GM19455 (cell line): ENCODE results near the gene RFC4.
"Not testable (repeated sequence)": the region's sequence is repeated elsewhere in the genome, so short reads cannot be mapped to it uniquely, and the experiment has no call there.

Experiments used
- ATAC-seq: cut with Tn5 transposase; IDR thresholded peaks from one replicate; pipeline ENCODE4 v1.9.1; 2021; ENCODE audit not compliant: unreplicated experiment

RFC4 gene, protein sequence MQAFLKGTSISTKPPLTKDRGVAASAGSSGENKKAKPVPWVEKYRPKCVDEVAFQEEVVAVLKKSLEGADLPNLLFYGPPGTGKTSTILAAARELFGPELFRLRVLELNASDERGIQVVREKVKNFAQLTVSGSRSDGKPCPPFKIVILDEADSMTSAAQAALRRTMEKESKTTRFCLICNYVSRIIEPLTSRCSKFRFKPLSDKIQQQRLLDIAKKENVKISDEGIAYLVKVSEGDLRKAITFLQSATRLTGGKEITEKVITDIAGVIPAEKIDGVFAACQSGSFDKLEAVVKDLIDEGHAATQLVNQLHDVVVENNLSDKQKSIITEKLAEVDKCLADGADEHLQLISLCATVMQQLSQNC

DNA sequence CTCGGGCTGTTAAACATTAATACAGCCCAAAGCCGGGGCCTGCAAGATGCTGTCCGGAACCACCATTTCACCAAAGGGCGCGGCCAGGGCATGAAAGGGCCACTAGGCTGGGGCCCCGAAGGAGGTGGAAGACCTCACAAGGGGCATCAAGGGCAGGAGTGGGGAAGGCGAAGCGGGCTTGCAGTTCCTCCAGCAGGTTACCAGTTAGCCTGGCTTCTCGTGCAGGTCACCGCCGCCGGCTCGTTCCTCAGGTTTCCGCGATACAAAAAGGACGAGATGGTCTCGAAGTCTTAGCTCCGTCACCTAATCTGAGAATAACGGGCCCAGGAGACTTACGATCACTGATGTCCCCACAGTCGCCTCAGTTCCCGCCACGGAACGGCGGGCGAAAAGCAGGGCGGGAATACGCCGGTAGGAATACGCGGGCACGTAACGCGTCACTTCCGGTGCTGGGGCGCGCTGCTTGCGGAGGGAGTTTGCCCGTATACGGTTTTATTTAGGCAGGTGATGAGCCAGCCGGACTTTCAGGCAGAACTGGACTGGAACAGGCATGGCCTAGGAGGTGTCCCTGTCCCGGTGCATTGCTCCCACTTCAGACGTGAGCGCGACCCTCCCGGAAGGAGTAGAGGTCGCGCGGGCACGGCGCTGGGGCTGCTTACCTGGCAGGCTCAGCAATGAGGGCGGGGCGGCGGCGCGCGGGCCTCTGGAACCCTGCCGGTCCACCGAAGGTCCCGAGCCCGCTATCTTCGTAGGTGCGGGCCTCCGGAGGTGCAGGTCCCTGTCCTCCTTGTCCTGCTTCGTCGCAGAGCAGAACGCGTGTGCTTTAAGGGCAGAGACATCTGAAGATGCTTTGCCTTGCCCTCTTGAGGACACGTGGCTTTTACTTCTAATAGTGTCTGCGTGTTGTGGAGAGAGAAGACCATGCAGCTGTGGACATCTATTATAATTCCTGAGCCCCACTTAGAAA lies at the start of gene RFC4:
Gene RFC4 (minus strand): TSS at position 394 of the 967 bp plus-strand sequence. CDS start 1,769 bp downstream, outside the sequence.
- peak; percentile 94 for ATAC-seq

DNA sequence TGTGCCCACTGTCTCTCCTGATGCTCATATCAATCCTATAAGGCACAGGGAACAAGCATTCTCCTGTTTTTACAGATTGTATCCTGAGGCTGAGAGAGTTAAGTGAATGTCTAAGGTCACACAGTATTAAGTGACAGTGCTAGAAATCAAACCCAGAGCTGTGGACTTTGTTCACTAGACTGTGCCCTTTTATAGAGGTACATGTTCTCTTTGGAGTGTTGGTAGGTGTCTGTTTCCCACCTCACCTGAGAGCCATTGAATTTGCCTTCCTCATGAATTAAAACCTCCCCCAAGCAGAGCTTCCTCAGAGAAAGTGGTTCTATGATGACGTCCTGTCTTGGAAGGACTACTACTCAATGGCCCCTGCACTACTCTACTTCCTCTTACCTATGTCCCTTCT lies 48.7 kb upstream of the RFC4 start:
- no peak for ATAC-seq

DNA sequence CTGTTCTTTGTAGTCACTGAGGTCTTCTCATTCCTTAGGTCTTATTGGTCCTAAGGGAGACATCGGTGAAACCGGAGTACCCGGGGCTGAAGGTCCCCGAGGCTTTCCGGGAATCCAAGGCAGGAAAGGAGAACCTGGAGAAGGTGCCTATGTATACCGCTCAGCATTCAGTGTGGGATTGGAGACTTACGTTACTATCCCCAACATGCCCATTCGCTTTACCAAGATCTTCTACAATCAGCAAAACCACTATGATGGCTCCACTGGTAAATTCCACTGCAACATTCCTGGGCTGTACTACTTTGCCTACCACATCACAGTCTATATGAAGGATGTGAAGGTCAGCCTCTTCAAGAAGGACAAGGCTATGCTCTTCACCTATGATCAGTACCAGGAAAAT lies 47.9 kb upstream of the RFC4 start:
- no peak for ATAC-seq

DNA sequence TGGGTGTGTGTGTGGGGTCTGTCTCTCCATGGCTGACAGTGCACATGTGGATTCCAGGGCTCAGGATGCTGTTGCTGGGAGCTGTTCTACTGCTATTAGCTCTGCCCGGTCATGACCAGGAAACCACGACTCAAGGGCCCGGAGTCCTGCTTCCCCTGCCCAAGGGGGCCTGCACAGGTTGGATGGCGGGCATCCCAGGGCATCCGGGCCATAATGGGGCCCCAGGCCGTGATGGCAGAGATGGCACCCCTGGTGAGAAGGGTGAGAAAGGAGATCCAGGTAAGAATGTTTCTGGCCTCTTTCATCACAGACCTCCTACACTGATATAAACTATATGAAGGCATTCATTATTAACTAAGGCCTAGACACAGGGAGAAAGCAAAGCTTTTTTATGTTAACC lies 46.7 kb upstream of the RFC4 start:
- ATAC-seq: no peak

DNA sequence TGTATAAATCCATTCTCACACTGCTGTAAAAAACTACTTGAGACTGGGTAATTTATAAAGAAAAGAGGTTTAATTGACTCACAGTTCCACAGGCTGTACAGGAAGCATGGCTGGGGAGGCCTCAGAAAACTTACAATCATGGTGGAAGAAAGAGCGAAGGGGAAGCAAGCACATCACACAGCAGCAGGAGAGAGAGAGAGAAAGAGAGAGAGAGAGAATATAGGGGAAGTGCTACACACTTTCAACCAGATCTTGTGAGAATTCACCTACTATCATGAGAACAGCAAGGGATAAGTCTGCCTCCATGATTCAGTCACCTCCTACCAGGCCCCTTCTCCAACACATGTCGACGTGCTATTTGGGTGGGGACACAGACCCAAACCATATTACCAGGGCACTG lies 45.6 kb upstream of the RFC4 start:
- not testable (repeated sequence) for ATAC-seq

DNA sequence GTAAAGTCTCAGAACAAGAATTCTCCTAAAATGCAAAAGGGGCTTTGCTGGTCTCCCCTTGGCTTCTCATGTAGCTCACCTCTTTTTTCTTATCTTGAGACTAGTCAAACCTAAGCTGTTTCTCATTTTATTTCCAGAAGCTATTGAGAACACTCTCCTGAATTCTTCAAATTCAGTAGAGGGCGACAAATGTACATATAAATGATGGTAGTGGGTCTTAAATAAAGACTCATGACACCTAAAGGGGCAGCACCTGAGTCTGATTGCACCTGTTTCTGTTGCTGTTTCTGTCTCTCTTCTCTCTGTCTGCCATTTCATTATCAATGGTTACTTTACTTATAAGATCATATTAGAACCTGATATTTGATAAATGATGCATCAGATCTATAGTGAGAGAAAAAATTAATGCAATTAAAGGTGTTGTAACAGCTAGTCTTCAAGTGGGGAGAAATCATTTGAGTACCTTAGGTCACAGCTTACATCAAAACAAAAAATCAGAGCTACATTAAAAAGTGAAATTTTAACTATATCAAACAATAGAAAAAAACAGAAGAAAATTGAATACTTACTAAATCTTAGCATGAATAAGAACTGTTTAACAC lies 43.2 kb upstream of the RFC4 start:
- ATAC-seq: no peak

DNA sequence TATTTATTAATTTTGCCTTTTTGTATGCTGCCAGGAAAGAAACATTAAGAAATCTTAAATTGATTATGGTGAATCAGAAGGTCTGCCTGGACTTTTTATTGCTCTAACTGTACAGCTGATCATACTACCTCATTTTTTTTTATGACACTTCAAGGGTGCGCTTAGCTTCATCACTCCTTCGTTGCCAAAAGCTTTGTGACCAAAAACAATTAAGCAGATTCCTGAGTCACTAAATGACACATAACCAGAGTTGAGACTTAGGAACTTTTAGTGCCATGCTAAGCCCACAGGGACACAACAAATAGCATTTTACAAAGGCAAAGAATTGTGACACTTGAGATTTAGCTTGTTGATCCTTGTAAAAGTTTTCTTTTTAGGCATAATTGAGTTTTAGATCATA lies 41.2 kb upstream of the RFC4 start:
- no peak for ATAC-seq

DNA sequence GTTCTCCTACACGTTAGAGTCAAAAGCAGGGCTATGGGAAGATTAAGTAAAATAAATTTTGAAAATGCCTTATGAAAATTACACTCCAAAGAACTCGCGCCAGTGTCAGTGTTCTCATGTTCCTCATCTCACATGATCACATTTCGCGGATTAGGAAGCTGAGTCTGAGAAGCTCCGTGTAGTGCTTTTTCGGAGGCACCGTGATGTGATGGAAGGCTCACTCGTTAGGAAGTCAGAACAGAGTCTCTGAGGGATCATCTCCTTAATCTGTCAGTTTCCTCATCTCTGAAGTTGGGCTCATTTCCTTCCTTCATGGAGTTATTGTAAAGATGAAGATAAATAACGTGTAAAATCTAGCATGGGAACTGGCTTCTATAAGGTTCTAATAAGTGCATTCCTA lies 39.5 kb upstream of the RFC4 start:
- ATAC-seq: no peak

DNA sequence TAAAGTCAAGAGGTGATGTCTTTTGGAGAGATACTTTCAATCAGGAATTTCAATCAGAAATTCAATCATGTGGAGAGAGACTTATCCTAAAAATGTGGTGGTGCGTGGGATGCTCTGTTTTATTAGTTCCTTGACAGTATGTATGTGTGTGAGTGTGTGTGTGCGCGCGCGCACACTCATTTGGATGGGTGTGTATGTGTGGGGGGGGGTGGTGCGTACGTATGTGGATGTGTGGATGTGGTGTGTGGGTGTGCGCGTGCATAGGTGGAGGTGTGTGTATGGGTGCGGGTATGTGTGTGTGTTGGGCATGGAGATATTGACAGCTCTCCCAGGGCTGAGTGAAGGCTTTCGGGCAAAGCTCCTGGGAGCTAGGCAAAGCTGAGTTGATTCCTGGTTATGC lies 38.6 kb upstream of the RFC4 start:
- no peak for ATAC-seq

DNA sequence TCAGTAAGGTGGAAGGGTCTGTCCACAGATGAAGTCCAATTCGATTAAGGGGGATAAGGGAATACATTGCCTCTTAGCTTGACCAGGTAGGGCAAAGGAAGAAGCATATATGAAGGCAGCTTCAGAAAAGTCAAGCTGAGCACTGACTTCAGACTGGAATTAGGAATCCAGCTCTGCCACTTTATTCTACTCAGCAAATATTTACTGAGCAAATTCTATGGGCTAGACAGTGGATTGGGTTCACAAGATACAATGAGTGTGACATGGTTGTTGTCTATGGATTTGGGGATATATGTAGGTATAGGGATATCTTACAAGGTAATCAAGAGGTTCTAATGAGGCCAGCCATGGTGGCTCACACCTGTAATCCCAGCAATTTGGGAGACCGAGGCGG lies 36.8 kb upstream of the RFC4 start:
- no peak for ATAC-seq

DNA sequence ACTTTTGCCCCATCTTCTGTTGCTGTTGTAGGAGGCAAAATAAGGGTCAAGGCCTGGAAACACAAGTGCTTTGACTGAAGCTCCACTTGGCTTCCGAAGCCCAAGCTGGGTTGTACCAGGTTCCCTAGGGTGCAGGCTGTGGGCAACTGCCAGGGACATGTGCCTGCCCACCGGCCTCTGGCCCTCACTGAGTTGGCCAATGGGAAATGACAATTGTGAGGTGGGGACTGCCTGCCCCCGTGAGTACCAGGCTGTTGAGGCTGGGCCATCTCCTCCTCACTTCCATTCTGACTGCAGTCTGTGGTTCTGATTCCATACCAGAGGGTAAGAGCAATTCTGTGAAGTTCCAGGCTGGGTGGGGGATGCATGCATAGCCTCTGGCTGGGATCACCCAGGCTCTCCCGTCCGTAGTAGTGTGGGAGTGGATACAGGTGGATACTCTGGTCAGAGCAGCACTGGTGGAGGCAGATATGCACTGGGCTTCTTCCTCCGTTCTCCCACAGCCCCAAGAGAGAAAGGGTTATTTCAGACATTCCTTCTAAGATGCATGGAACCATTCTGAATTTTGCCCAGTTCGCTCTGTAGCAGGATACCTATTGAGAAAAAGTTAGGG lies 36.2 kb upstream of the RFC4 start, which contains the start of gene ADIPOQ:
Gene ADIPOQ (plus strand): TSS at position 285 of the 613 bp plus-strand sequence. CDS start 10,349 bp downstream, outside the sequence.
- ATAC-seq: no peak

DNA sequence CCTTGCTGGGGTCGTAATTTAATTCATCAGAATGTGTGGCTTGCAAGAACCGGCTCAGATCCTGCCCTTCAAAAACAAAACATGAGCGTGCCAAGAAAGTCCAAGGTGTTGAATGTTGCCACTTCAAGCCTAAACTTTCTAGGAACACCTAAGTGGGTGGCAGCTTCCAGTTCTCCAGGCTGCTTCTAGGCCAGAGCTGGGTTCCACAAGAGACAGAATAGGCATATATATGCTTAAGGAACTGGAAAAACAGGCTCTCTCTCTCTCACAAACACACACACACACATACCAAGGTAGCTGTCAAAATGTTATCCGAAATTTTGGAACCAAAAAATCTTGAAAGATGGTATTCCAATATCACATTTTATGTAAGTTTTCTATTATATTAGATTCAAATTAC lies 35.3 kb upstream of the RFC4 start:
- no peak for ATAC-seq

DNA sequence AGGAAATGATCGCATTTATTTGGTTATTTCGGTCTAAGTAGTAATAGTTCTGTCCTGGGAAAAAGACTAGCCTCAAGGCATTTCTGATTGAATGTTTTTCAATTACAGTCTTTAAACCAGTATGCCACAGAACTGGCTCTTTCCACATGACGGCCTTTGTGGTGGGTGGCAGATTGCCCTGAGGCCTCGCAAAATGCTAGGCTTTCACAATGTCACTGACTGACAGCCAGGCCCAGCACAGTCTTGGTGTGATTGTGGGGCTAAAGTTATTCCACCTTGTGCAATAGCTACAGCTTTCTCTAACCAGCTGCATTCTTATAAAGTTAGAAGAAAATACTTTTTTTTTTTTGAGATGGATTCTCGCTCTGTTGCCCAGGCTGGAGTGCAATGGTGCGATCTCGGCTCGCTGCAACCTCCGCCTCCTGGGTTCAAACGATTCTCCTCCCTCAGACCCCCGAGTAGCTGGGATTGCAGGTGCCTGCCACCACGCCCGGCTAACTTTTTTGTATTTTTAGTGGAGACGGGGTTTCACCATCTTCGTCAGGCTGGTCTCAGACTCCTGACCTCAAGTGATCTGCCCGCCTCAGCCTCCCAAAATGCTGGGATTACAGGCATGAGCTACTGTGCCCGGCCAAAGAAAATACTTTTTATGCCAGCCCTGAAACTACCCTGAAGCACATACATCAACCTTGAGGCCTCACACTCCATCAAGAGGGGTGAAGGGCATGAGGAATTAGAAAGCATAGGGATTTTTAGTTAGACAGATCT lies 33.8 kb upstream of the RFC4 start:
- no peak for ATAC-seq

DNA sequence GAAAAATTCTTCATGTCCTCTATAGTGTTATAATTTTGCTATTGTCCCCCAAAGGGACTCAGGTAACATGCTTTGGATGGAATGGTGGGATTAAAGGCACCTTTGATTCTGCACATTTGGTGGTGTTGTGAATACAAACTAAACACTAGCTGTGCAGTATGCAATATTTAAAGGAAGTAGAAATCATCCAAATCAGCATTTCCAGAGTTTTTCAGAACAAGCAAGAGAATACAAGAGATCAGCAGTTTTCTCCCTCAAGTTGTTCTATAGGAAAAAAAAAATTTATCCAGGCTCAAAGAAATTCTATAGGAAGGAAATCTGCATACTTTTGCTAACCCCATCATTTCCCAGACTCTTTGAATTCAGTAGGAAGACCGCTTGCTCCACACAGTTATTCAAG lies 26.0 kb upstream of the RFC4 start:
- ATAC-seq: no peak

DNA sequence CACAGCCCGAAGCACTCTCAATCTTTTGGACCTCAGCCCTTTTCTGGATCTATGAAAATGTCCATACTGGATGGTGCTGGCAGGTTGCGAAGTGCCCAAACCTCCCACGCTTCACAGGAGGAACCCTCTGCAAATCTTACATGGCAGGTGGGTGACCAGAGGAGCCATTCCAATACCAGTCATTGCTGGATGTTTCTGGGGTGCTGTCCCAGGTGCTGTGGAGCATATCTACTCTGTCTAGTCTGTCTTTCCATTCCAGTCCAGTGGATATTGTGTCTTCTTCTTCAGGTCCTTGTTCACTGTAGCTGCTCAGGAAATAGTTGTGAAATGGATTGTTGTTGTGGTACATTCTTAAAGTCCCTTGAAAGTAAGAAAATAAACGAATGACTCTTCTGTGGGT lies 25.5 kb upstream of the RFC4 start:
- no peak for ATAC-seq

DNA sequence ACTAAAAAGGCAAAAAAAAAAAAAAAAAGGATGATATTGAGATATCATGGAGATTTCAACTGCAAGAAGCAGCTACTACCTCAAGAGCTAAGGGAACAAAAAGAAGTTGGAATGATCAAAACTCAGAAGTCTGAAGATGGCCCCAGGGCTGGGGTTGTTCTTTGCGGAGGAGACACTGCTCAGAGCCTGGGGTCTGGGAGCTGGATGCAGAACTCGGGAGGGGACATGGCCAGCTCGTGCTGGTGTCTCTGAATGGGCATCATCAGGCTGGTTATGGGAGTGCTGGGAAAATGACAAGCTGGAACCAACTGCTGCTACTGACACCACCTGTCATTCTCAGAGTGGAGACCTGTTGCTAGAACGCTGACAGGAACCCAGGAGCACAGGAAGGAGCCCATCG lies 22.1 kb upstream of the RFC4 start:
- no peak for ATAC-seq

DNA sequence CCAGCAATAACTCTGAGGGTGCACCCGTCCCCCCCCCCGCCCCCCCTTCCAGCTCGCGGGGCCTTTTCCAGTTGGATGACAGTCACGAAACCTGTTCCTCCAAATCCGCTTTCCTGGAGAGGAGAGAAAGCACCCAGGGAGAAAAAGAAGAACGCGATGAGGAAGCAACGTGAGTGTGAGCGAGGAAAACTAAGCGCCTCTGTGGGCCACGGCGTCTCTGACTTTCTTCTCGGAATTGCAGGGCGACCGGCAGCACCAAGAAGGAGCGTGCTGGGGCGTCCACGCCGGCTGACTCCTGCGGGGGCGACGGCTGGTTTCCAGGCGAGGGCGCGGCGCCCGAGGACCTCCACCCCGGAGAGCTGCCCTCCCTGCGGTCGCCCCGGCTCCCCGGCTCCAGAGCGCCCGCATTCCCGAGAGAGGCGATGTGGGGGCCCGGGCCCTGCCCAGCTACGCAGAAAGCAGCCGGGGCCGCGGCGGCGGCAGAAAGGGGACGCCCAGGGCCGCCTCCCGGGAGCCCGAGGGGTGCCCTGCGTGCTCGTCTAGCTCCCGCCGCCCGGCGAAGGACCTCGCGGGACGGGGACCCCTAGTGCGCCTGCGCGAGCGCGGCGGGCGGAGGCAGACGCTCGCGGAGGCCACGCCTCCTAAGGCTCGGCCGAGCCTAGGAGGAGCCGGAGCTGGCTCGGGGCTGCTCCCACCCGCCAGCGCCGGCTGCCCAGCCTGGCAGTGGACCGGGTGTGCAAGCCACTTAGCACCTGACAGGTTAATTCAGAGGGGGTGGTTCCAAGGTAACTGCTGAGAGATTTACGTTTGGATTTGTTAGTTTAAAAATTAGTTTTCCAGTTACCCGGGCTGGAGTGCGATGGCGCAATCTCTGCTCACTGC lies 20.9 kb upstream of the RFC4 start:
- peak; percentile 93 for ATAC-seq

DNA sequence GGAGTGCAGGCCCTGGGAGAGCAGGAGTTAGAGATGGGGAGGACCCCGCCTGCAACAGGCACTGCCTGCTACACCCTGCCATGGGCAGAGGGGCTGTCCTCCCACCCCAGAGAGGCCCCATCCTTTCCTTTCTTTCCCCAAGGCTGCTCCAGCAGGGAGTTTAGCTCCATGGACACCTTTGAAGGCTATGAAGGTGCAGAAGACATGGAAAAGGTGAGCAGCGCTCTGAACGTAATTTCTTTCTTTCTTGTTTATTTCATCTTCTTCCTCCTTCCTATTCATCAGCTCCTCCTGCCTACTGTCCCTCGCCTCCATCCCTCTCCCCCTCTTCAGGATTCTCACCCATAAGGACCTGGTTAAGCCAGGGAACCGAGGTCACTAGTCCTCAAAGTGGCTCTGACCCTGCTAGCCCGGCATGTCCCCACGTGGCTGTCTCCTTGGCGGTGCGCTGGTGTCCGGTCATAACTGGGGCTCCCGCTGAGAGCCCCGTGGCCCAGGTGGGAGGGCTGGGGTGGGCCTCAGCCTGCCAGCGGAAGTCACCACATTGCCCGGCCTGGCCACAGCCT lies 20.2 kb upstream of the RFC4 start:
- ATAC-seq: no peak

DNA sequence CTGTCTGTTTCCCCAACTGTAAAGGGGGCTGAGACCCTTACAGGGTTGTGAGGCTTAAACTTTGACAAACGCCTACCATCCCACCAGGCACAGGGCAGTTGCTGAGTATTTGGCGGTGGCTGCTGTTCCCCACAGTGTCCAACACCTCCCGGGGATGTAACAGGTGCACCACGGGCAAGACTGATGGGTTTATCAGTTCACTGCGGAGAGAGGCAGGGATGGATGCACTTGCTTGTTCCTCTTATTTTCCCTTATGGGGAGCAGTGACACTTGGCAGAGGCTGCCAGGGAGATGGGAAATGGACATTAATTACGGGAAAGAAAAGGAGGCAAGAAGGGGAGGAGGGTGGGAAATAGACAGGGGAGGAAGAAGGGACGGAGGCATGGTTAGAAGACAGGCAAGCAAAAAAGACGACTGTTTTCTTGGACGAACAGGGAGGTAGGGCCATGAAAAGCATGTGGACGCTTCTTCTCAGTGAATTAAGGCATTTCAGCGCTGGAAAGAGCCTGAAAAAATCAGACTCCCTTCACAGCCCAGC lies 19.7 kb upstream of the RFC4 start:
- no peak for ATAC-seq
